Caco-2 (cell line): Measurements from ENCODE around the gene TACC2. TPM values are rescaled to one million over a fixed set of nuclear protein-coding genes. Genes with fewer than 3 reads are reported as not detected.
A peak's percentile ranks its signal among the peaks of the same experiment; 100 is the strongest.

Source experiments
- BruUV-seq: library from RNA; stranded (reverse); fragments of 400-500 nt; replicated peaks from 2 replicates; lab custom pipeline; 2021; lab: Mats Ljungman, UMichigan
- CTCF ChIA-PET: fragments of 300-600 bp; sonication (Branson Sonifier 250); formaldehyde crosslinking; loops from one replicate; lab custom pipeline; 2022; ENCODE audit warnings: antibody characterized with exemption; lab: Charles Lee
- POLR2A ChIA-PET: fragments of 300-600 bp; sonication (Branson Sonifier 250); formaldehyde crosslinking; loops from one replicate; lab custom pipeline; 2022; ENCODE audit warnings: antibody characterized with exemption; lab: Charles Lee
- DNase-seq, 2 experiments: peaks; one replicate each; pipeline versions ENCODE4 v3.0.0 to v3.0.0-alpha.2; 2020 to 2022
- H3K27me3 ChIP-seq: replicated peaks from 2 replicates; pipeline ENCODE4 v1.6.0; 2011; ENCODE audit warnings: low read length; ENCODE audit not compliant: control insufficient read depth, insufficient read depth
- H3K36me3 ChIP-seq: 2 replicates; pipeline ENCODE4 v1.5.1; 2011; ENCODE audit warnings: low read length; ENCODE audit not compliant: control insufficient read depth, insufficient read depth
- H3K4me1 ChIP-seq: fragments of 250-450 bp; sonication (Bioruptor Pico); 2 replicates; pipeline ENCODE4 v1.5.1; 2020; ENCODE audit warnings: mild to moderate bottlenecking
- H3K4me3 ChIP-seq: 2 replicates; pipeline ENCODE4 v1.5.1; 2011; ENCODE audit warnings: low read depth, mild to moderate bottlenecking, control low read depth, low read length
- H3K9me3 ChIP-seq: fragments of 250-450 bp; sonication (Bioruptor Pico); 2 replicates; pipeline ENCODE4 v1.5.1; 2020; ENCODE audit warnings: mild to moderate bottlenecking, moderate library complexity
- H3K27ac Mint-ChIP-seq: one replicate; pipeline ENCODE4 v1.8.0; 2022; ENCODE audit warnings: mixed read lengths; ENCODE audit not compliant: unreplicated experiment
- H3K27me3 Mint-ChIP-seq: one replicate; pipeline ENCODE4 v1.8.0; 2022; ENCODE audit warnings: mixed read lengths; ENCODE audit not compliant: insufficient read depth, unreplicated experiment
- H3K36me3 Mint-ChIP-seq: one replicate; pipeline ENCODE4 v1.8.0; 2022; ENCODE audit warnings: mild to moderate bottlenecking, mixed read lengths; ENCODE audit not compliant: insufficient read depth, unreplicated experiment
- H3K4me1 Mint-ChIP-seq: one replicate; pipeline ENCODE4 v1.8.0; 2022; ENCODE audit warnings: low read depth, mixed read lengths; ENCODE audit not compliant: unreplicated experiment
- H3K4me3 Mint-ChIP-seq: one replicate; pipeline ENCODE4 v1.8.0; 2022; ENCODE audit warnings: mild to moderate bottlenecking, moderate library complexity, mixed read lengths; ENCODE audit not compliant: unreplicated experiment
- H3K9me3 Mint-ChIP-seq: one replicate; pipeline ENCODE4 v1.8.0; 2022; ENCODE audit warnings: mixed read lengths; ENCODE audit not compliant: unreplicated experiment
- intact Hi-C: fragments of 100-400 bp; cut with micrococcal nuclease; formaldehyde crosslinking; loops from one replicate; pipeline ENCODE4 v1.10.0; 2022; ENCODE audit not compliant: unreplicated experiment
- total RNA-seq: library from RNA; stranded (reverse); gene quantifications from 2 replicates; pipeline ENCODE4 v1.2.3, GENCODE V29; 2022
- TF ChIP-seq, protein P1 (sequence below), 2 experiments: fragments of 200-600 bp in 1 of 2; IDR thresholded peaks; 1 replicate in 1 of 2; 2 replicates in 1 of 2; pipeline versions ENCODE4 v1.5.1 to v1.8.0; 2011 to 2022; ENCODE audit warnings: antibody characterized with exemption in 1 of 2, control low read depth in 1 of 2, inconsistent platforms in 1 of 2, low read depth in 1 of 2, low read length in 1 of 2, mild to moderate bottlenecking in 1 of 2, moderate library complexity in 1 of 2; ENCODE audit not compliant: insufficient read depth in 1 of 2, severe bottlenecking in 1 of 2, unreplicated experiment in 1 of 2

TACC2 gene
- total RNA-seq, 1 experiment from 2014 or later, result 117 TPM

DNA sequence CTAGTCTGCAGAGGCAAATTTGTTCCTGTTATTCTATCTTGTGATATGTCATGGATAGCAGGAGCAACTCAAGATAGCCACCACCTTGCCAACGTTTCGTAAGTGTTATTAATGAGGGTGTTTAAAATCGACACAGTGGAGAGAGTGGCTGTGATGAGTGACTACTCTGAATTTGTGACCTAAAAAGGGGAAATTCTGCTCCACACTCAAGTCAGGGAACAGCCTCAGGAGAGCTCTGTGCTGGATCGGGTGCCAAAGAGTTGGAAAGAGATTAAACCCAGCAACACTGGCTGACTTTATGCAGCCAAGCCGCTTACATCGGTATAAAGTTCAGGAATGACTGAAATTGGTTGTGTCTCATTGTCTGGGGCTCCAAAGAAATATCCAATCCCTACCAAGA, 9.5 kb downstream of the TACC2 start:
- peaks cover 26% of the 10 kb centered on the region for H3K4me1 Mint-ChIP-seq
- no peak overlapping the region for H3K27ac Mint-ChIP-seq
- Histone ChIP-seq H3K4me1 (peaks cover 21% of the 10 kb centered on the region), H3K27me3 (no peaks in the 10 kb centered on the region), H3K36me3 (no peaks in the 10 kb centered on the region), H3K4me3 (no peak overlapping the region), H3K9me3 (peaks cover 7% of the 10 kb centered on the region)
- intact Hi-C loops, result no loop called here
- H3K27me3 Mint-ChIP-seq, result no peaks in the 10 kb centered on the region
- ChIA-PET POLR2A (no interaction called here), CTCF (no interaction called here)
- H3K36me3 Mint-ChIP-seq, result no peaks in the 10 kb centered on the region
- H3K4me3 Mint-ChIP-seq, result no peak overlapping the region
- TF ChIP-seq, protein P1, sequence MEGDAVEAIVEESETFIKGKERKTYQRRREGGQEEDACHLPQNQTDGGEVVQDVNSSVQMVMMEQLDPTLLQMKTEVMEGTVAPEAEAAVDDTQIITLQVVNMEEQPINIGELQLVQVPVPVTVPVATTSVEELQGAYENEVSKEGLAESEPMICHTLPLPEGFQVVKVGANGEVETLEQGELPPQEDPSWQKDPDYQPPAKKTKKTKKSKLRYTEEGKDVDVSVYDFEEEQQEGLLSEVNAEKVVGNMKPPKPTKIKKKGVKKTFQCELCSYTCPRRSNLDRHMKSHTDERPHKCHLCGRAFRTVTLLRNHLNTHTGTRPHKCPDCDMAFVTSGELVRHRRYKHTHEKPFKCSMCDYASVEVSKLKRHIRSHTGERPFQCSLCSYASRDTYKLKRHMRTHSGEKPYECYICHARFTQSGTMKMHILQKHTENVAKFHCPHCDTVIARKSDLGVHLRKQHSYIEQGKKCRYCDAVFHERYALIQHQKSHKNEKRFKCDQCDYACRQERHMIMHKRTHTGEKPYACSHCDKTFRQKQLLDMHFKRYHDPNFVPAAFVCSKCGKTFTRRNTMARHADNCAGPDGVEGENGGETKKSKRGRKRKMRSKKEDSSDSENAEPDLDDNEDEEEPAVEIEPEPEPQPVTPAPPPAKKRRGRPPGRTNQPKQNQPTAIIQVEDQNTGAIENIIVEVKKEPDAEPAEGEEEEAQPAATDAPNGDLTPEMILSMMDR (IDR thresholded peaks at IDR 0.05; ENCODE audit: insufficient read depth in 1 of 2, low read depth in 1 of 2, low read length in 1 of 2, severe bottlenecking in 1 of 2, unreplicated experiment in 1 of 2), result no peak
- DNase-seq, result no peak
- no TSS peak for BruUV-seq
- peaks cover 42% of the 10 kb centered on the region for H3K9me3 Mint-ChIP-seq

DNA sequence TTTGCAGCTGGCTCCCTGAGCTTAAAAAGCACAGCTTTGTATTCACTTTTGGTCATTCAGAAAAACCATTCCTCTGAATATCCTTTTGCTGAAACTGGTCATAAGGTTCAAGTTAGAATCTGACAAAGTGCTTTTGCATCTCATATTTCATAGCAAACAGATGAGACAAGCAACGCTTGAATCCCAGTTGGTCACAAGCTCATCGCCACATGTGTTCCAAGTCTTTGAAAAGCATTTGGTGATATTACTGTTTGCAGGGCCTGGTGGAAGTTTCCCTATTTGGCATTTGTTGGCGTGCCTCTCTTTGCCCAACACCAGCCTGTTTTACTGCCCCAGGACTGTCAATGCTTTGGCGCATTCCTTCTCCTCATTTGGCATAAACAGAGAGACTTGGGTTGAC, 10.3 kb downstream of the TACC2 start:
- CTCF ChIA-PET, result no interaction called here
- H3K36me3 ChIP-seq, result no peaks in the 10 kb centered on the region

DNA sequence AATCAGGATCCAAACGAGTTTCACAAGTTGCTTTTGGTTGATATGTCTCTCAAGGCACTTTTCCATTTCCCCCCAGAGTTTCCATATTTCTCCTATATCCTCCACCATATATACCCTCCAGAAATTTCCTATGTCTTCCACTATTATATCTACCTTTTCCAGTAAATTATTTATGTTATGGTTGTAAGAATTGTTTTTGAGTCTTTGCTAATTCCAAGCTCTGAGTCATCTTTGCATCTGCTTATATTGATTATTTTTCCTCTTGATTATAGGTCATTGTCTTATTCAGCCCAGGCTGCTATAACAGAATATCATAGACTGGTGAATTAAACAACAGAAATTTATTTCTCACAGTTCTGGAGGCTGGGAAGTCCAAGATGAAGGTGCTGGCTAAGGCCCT, 12.7 kb downstream of the TACC2 start:
- Histone ChIP-seq H3K36me3 (no peaks in the 10 kb centered on the region), H3K4me1 (no peaks in the 10 kb centered on the region), H3K4me3 (no peak overlapping the region), H3K27me3 (no peaks in the 10 kb centered on the region), H3K9me3 (peaks cover 7% of the 10 kb centered on the region)
- Mint-ChIP-seq H3K4me3 (no peak overlapping the region), H3K4me1 (peaks cover 2% of the 10 kb centered on the region), H3K9me3 (peaks cover 44% of the 10 kb centered on the region), H3K27me3 (no peaks in the 10 kb centered on the region), H3K27ac (no peak overlapping the region), H3K36me3 (no peaks in the 10 kb centered on the region)
- DNase-seq, result no peak
- TF ChIP-seq, protein P1 (IDR thresholded peaks at IDR 0.05; ENCODE audit: insufficient read depth in 1 of 2, low read depth in 1 of 2, low read length in 1 of 2, severe bottlenecking in 1 of 2, unreplicated experiment in 1 of 2), result no peak
- ChIA-PET CTCF (interaction anchor here (0.6 kb wide), 1 partner anchor 50 kb away, joined by 3 read pairs; no protein-coding TSS in a partner anchor), POLR2A (no interaction called here)
- intact Hi-C loops, result no loop called here
- BruUV-seq, result no TSS peak

More for the DNA sequence above, 10.3 kb downstream of the TACC2 start:
- no peak for DNase-seq
- Histone ChIP-seq H3K4me3 (no peak overlapping the region), H3K9me3 (peaks cover 7% of the 10 kb centered on the region), H3K4me1 (peaks cover 13% of the 10 kb centered on the region), H3K27me3 (no peaks in the 10 kb centered on the region)
- BruUV-seq, result no TSS peak
- intact Hi-C loops, result no loop called here
- POLR2A ChIA-PET, result no interaction called here
- TF ChIP-seq, protein P1 (IDR thresholded peaks at IDR 0.05; ENCODE audit: insufficient read depth in 1 of 2, low read depth in 1 of 2, low read length in 1 of 2, severe bottlenecking in 1 of 2, unreplicated experiment in 1 of 2), result no peak
- Mint-ChIP-seq H3K36me3 (no peaks in the 10 kb centered on the region), H3K4me3 (no peak overlapping the region), H3K27me3 (no peaks in the 10 kb centered on the region), H3K9me3 (peaks cover 44% of the 10 kb centered on the region), H3K4me1 (peaks cover 18% of the 10 kb centered on the region), H3K27ac (peak overlapping the region; percentile 23)
